ENCODE data around the gene ARAF. TPM values are rescaled to one million over a fixed set of nuclear protein-coding genes. Genes with fewer than 3 reads are reported as not detected.

Gene ARAF
- total RNA-seq, 3 donors from 2014 or later: 82.1 to 108 (median 90.1) TPM

GRCh38 chrX:47584714-47585113, 23.7 kb downstream of the ARAF start:
- DNase-seq: no peak
- no peaks in the 10 kb centered on the region for H3K4me1 ChIP-seq (ENCODE audit: low read depth)
- H3K4me3 ChIP-seq: no peak overlapping the region
- intact Hi-C loops (cut with DNase I, micrococcal nuclease): no loop called here
- H3K9me3 ChIP-seq: no peaks in the 10 kb centered on the region
- no peaks in the 10 kb centered on the region for H3K36me3 ChIP-seq (ENCODE audit: low read depth)
- TF ChIP-seq CTCF (IDR thresholded peaks at IDR 0.05): no peak
- no peak for ATAC-seq

GRCh38 chrX:47585273-47585672, 24.3 kb downstream of the ARAF start:
- H3K9me3 ChIP-seq: no peaks in the 10 kb centered on the region
- TF ChIP-seq CTCF (IDR thresholded peaks at IDR 0.05): no peak
- DNase-seq: no peak
- intact Hi-C loops (cut with DNase I, micrococcal nuclease): no loop called here
- ATAC-seq: no peak
- H3K4me3 ChIP-seq: no peak overlapping the region
- no peaks in the 10 kb centered on the region for H3K4me1 ChIP-seq (ENCODE audit: low read depth)
- no peaks in the 10 kb centered on the region for H3K36me3 ChIP-seq (ENCODE audit: low read depth)

GRCh38 chrX:47586043-47586787, 25.2 kb downstream of the ARAF start:
- no peak for TF ChIP-seq CTCF (IDR thresholded peaks at IDR 0.05)
- intact Hi-C loops (cut with DNase I, micrococcal nuclease): no loop called here
- ATAC-seq (no peak), DNase-seq (no peak)
- Histone ChIP-seq H3K9me3 (no peaks in the 10 kb centered on the region), H3K4me1 (ENCODE audit: low read depth) (no peaks in the 10 kb centered on the region), H3K36me3 (ENCODE audit: low read depth) (no peaks in the 10 kb centered on the region), H3K4me3 (no peak overlapping the region)

- Histone ChIP-seq H3K4me1 (ENCODE audit: low read depth) (no peaks in the 10 kb centered on the region), H3K4me3 (no peak overlapping the region), H3K9me3 (no peaks in the 10 kb centered on the region), H3K36me3 (ENCODE audit: low read depth) (no peaks in the 10 kb centered on the region)
- no peak for ATAC-seq
- no peak for TF ChIP-seq CTCF (IDR thresholded peaks at IDR 0.05)
- no peak for DNase-seq
- intact Hi-C loops (cut with DNase I, micrococcal nuclease): no loop called here
Observed at GRCh38 chrX:47587091-47587891, 26.3 kb downstream of the ARAF start.

GRCh38 chrX:47587906-47588735, 27.1 kb downstream of the ARAF start:
- Histone ChIP-seq H3K36me3 (ENCODE audit: low read depth) (no peaks in the 10 kb centered on the region), H3K4me3 (no peak overlapping the region), H3K9me3 (no peaks in the 10 kb centered on the region), H3K4me1 (ENCODE audit: low read depth) (no peaks in the 10 kb centered on the region)
- ATAC-seq: no peak
- TF ChIP-seq CTCF (IDR thresholded peaks at IDR 0.05): no peak
- intact Hi-C loops (cut with DNase I, micrococcal nuclease): no loop called here
- DNase-seq: no peak

All from mucosa of descending colon (tissue), 3 donors.